ENCODE results near the gene CAPN12.

- TF ChIP-seq, protein P1, sequence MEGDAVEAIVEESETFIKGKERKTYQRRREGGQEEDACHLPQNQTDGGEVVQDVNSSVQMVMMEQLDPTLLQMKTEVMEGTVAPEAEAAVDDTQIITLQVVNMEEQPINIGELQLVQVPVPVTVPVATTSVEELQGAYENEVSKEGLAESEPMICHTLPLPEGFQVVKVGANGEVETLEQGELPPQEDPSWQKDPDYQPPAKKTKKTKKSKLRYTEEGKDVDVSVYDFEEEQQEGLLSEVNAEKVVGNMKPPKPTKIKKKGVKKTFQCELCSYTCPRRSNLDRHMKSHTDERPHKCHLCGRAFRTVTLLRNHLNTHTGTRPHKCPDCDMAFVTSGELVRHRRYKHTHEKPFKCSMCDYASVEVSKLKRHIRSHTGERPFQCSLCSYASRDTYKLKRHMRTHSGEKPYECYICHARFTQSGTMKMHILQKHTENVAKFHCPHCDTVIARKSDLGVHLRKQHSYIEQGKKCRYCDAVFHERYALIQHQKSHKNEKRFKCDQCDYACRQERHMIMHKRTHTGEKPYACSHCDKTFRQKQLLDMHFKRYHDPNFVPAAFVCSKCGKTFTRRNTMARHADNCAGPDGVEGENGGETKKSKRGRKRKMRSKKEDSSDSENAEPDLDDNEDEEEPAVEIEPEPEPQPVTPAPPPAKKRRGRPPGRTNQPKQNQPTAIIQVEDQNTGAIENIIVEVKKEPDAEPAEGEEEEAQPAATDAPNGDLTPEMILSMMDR (IDR thresholded peaks at IDR 0.05) = no peak
- no peak for TF ChIP-seq POLR2A (IDR thresholded peaks at IDR 0.05)
These were observed 16.9 kb downstream of the CAPN12 start for GRCh38 chr19:38727306-38727867.
